Stimulated activated CD4-positive, alpha-beta T cell treated with anti-CD3 and anti-CD28 coated beads, Interleukin-15, amount 100 ng/mL, for 24 hours (primary cell): ENCODE measurements around the gene ALG2.

Experiments used
- DNase-seq: peaks from one replicate; pipeline ENCODE4 v3.0.0-alpha.2; 2020

Gene ALG2

GRCh38 chr9:99169982-99170761 is 51.6 kb downstream of the ALG2 start:
- no peak for DNase-seq

DNA sequence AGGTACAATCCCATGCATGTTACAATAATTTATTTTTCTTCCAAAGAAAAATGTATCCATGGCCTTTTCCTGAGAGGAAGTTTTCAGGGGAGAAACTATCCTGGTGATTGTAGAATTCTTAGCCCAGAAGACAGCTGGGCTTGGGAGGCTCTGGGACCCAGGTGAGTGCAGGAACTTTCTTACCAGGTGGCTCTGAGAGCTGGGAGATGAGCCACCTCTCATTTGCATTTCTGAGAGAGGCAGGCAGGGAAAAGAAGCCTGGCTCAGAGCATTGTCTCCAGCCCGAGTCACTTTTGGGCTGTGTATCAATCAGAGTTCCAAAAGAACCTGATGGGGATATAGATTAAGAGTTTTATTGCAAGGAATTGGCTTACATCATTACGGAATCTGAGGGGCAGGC is 52.7 kb downstream of the ALG2 start:
- no peak for DNase-seq

GRCh38 chr9:99167694-99168093 is 54.0 kb downstream of the ALG2 start:
- DNase-seq: no peak

GRCh38 chr9:99167119-99167518 is 54.6 kb downstream of the ALG2 start:
- DNase-seq: no peak
